T-helper 17 cell (primary cell): ENCODE measurements around the gene PFN1. TPM values are rescaled to one million over a fixed set of nuclear protein-coding genes. Genes with fewer than 3 reads are reported as not detected.
"Not testable (repeated sequence)": the region's sequence is repeated elsewhere in the genome, so short reads cannot be mapped to it uniquely, and the experiment has no call there.

Experiments
- ATAC-seq: fragments of 150-1000 bp; cut with Tn5 transposase; 2 replicates; pipeline ENCODE4 v1.10.0; 2021; ENCODE audit warnings: mild to moderate bottlenecking, moderate library complexity
- DNase-seq, 3 donors: peaks; one replicate each; pipeline versions ENCODE4 v3.0.0 to v3.0.0-alpha.2; 2020 to 2021
- H3K9me3 ChIP-seq: one replicate; pipeline ENCODE4 v1.7.0; 2013; ENCODE audit warnings: low read length, mild to moderate bottlenecking; ENCODE audit not compliant: control insufficient read depth, poor library complexity, severe bottlenecking
- H3K27ac Mint-ChIP-seq: one replicate; pipeline ENCODE4 v1.8.0; 2022; ENCODE audit warnings: mild to moderate bottlenecking, moderate library complexity, mixed read lengths
- H3K27me3 Mint-ChIP-seq: one replicate; pipeline ENCODE4 v1.8.0; 2022; ENCODE audit warnings: mixed read lengths
- H3K36me3 Mint-ChIP-seq: one replicate; pipeline ENCODE4 v1.8.0; 2022; ENCODE audit warnings: low read depth, mixed read lengths
- H3K4me1 Mint-ChIP-seq: one replicate; pipeline ENCODE4 v1.8.0; 2022; ENCODE audit warnings: mild to moderate bottlenecking, mixed read lengths
- H3K4me3 Mint-ChIP-seq: one replicate; pipeline ENCODE4 v1.8.0; 2022; ENCODE audit warnings: mild to moderate bottlenecking, moderate library complexity, mixed read lengths
- total RNA-seq, 4 donors: library from RNA in 2 of 4; stranded (reverse) in 2 of 4; gene quantifications; one replicate each; pipeline ENCODE4 v1.2.3 and lab custom pipeline; 2022 to 2026

PFN1 gene
- total RNA-seq, 2 donors from 2014 or later, result 686 to 710 TPM

DNA sequence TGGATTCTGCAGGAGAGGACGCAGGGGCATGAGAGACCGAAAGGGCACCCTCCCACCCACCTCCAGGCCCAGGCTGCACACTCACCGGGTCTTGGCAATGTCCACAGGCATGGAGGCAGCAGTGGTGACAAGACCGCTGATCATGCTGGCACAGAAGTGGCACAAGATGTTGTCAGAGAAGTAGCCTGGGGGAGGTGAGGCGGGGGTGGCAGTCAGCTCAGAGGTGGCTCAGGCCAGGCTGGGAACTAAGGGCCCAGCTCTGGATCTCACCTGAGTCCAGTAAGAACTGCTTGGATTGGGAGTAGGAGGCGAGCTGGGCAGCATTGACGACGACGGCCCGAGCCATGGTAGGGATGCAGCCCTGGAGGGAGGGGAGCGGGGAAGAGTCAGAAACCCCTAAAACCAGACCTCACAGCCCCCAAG, 10.2 kb downstream of the PFN1 start:
- Mint-ChIP-seq H3K4me3 (peak overlapping the region; percentile 99), H3K4me1 (peaks cover 49% of the 10 kb centered on the region), H3K36me3 (peaks cover 10% of the 10 kb centered on the region), H3K27ac (no peak overlapping the region), H3K27me3 (no peaks in the 10 kb centered on the region)
- no peak for DNase-seq
- no peaks in the 10 kb centered on the region for H3K9me3 ChIP-seq
- no peak for ATAC-seq

DNA sequence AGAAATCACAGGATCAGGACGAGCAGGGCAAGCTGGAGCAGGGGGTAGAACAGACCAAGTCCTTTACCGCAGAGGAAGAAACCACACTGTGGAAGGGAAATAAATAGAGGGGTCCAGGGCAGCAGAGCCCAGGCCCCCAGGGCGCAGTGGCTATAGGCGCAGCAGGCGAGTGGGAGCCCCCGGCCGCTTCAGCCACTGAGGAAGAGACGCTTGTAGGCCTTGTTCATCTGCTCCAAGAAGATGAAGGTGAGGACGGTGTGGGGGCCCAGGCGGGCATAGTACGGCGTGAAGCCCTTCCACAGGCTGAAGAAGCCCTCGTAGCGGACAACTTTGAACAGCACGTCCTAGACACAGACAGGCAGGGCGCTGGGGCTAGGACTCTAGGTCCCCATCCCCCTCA, 10.8 kb downstream of the PFN1 start:
- peaks cover 45% of the 10 kb centered on the region for H3K4me1 Mint-ChIP-seq
- no peaks in the 10 kb centered on the region for H3K27me3 Mint-ChIP-seq
- peak overlapping the region; percentile 28 for H3K4me3 Mint-ChIP-seq
- H3K27ac Mint-ChIP-seq, result no peak overlapping the region
- H3K36me3 Mint-ChIP-seq, result peaks cover 10% of the 10 kb centered on the region
- H3K9me3 ChIP-seq, result no peaks in the 10 kb centered on the region
- no peak for ATAC-seq
- no peak for DNase-seq

DNA sequence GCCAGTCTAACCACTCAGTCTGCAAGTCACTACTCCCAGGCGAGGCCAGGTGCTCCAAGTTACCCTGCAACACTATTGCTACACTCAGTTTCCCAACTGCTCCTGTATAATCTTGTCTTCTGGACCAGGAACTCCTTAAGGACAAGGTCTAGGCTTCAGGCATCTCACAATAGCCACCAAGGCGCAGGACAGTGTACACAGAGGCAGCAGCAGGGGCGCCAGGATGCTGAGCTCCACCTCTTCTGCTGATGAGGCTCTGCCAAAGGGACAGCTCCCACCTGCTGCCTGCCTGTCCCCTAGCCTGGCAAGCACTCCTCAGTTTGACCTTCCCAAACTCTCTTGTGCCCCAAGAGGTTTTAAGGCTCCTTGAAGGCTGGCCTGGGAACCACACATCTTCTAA, 11.9 kb downstream of the PFN1 start:
- Mint-ChIP-seq H3K36me3 (peaks cover 7% of the 10 kb centered on the region), H3K27me3 (no peaks in the 10 kb centered on the region), H3K4me1 (peaks cover 36% of the 10 kb centered on the region), H3K4me3 (no peak overlapping the region), H3K27ac (peak overlapping the region; percentile 43)
- DNase-seq (no peak), ATAC-seq (no peak)
- no peaks in the 10 kb centered on the region for H3K9me3 ChIP-seq

DNA sequence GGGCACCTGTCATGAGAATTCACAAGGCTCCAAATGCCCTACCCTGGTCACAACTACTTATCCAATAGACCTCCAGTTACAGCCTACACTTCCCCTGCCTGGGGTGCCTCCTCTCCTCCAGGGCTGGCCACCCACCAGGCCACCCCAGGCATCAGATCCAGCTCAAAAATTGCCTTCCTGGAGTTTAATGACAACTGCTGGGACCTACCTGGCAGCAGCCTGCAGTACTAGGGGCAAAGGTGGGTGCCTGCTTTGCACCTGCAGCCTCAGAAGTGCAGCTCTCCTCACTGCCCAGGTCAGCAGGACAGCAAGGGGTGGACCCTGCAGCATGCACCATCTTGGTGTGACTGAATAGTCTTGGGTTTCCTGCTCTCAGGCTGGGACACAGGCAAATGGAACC, 12.7 kb downstream of the PFN1 start:
- no peak for DNase-seq
- no peak for ATAC-seq
- Mint-ChIP-seq H3K36me3 (peaks cover 10% of the 10 kb centered on the region), H3K4me3 (no peak overlapping the region), H3K4me1 (peaks cover 37% of the 10 kb centered on the region), H3K27me3 (no peaks in the 10 kb centered on the region), H3K27ac (peak overlapping the region; percentile 43)
- H3K9me3 ChIP-seq, result no peaks in the 10 kb centered on the region

DNA sequence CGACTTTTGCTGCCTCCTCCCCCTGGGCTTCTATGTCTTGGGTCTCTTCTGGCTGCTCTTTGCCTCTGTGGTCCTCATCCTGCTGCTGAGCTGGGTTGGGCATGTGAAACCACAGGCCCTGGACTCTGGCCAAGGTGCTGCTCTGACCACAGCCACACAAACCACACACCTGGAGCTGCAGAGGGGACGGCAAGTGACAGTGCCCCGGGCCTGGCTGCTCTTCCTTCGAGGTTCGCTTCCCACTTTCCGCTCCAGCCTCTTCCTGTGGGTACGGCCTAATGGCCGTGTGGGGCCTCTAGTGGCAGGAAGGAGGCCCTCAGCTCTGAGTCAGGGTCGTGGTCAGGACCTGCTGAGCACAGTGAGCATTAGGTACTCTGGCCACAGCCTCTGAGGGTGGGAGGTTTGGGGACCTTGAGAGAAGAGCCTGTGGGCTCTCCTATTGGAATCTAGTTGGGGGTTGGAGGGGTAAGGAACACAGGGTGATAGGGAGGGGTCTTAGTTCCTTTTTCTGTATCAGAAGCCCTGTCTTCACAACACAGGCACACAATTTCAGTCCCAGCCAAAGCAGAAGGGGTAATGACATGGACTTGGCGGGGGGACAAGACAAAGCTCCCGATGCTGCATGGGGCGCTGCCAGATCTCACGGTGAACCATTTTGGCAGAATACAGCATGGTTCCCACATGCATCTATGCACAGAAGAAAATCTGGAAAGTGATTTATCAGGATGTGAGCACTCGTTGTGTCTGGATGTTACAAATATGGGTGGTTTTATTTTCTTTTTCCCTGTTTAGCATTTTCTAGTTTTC, 14.0 kb downstream of the PFN1 start:
- peaks cover 9% of the 10 kb centered on the region for H3K36me3 Mint-ChIP-seq

DNA sequence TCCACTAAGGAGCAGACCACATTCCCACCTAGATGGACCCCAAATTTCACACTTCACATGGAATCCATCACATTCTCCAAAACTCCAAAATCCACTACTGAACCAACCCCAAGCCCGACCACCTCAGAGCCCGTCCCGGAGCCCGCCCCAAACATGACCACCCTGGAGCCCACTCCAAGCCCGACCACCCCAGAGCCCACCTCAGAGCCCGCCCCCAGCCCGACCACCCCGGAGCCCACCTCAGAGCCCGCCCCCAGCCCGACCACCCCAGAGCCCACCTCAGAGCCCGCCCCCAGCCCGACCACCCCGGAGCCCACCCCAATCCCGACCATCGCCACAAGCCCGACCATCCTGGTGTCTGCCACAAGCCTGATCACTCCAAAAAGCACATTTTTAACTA, 14.7 kb downstream of the PFN1 start:
- Mint-ChIP-seq H3K27me3 (no peaks in the 10 kb centered on the region), H3K4me1 (peaks cover 31% of the 10 kb centered on the region), H3K4me3 (peak overlapping the region; percentile 61), H3K27ac (peak overlapping the region; percentile 60), H3K36me3 (peaks cover 9% of the 10 kb centered on the region)
- ATAC-seq (no peak), DNase-seq (no peak)
- no peaks in the 10 kb centered on the region for H3K9me3 ChIP-seq

More for the DNA sequence above, 14.0 kb downstream of the PFN1 start:
- peak overlapping the region; percentile 60 for H3K27ac Mint-ChIP-seq
- peak overlapping the region; percentile 68 for H3K4me3 Mint-ChIP-seq
- no peaks in the 10 kb centered on the region for H3K9me3 ChIP-seq
- no peak for DNase-seq
- H3K4me1 Mint-ChIP-seq, result peaks cover 35% of the 10 kb centered on the region
- ATAC-seq, result peak; percentile 28
- no peaks in the 10 kb centered on the region for H3K27me3 Mint-ChIP-seq

DNA sequence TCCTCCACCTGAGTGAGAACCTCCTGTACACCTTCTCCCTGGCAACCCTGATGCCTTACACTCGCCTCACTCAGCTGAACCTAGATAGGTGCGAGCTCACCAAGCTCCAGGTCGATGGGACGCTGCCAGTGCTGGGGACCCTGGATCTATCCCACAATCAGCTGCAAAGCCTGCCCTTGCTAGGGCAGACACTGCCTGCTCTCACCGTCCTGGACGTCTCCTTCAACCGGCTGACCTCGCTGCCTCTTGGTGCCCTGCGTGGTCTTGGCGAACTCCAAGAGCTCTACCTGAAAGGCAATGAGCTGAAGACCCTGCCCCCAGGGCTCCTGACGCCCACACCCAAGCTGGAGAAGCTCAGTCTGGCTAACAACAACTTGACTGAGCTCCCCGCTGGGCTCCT, 15.6 kb downstream of the PFN1 start:
- no peak overlapping the region for H3K27ac Mint-ChIP-seq
- H3K4me1 Mint-ChIP-seq, result peaks cover 27% of the 10 kb centered on the region
- peaks cover 9% of the 10 kb centered on the region for H3K36me3 Mint-ChIP-seq
- ATAC-seq, result no peak
- no peaks in the 10 kb centered on the region for H3K27me3 Mint-ChIP-seq
- H3K4me3 Mint-ChIP-seq, result no peak overlapping the region
- DNase-seq, result no peak
- no peaks in the 10 kb centered on the region for H3K9me3 ChIP-seq

DNA sequence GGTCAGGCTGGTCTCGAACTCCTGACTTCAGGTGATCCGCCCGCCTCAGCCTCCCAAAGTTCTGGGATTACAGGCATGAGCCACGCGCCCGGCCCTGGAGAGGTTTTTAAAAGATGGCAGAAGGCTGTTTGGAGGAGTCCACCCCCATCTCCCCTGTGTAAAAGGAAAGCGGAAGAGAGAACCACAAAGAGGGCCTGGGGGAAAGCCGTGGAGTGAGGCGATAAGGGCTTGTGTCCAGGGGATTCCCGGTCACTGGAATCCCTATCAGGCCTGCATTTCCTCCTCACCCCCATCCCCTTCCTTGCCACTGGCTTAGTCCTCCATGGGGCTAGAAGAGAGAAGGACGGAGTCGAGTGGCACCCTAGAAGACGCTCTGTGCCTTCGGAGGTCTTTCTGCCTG, 16.4 kb downstream of the PFN1 start, which contains the start of gene GP1BA:
GP1BA (plus strand) TSS at position 315 of the 400 bp plus-strand sequence. CDS start 328 bp downstream, outside the sequence.
- H3K9me3 ChIP-seq, result no peaks in the 10 kb centered on the region
- Mint-ChIP-seq H3K27me3 (no peaks in the 10 kb centered on the region), H3K27ac (peak within 1 kb of the TSS; percentile 5), H3K36me3 (peaks cover 9% of the 10 kb centered on the region), H3K4me1 (peaks cover 27% of the 10 kb centered on the region), H3K4me3 (no peak within 1 kb of the TSS)
- ATAC-seq (no peak), DNase-seq (no peak)

DNA sequence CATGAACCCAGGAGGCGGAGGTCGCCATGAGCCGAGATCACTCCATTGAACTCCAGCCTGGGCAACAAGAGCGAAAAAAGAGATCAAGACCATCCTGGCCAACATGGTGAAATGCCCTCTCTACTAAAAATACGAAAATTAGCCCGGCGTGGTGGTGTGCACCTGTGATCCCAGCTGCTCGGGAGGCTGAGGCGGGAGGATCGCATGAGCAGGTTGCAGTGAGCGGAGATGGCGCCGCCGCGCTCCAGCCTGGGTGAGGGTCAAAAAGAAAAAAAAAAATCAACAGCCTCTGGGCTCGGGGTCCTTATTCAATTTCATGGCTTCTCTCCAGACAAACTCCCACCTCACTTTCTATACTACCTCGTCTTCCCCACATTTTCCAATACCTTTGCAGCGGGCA, 19.4 kb downstream of the PFN1 start:
- Mint-ChIP-seq H3K4me1 (peaks cover 19% of the 10 kb centered on the region), H3K27me3 (no peaks in the 10 kb centered on the region), H3K36me3 (peaks cover 9% of the 10 kb centered on the region), H3K4me3 (no peak overlapping the region), H3K27ac (no peak overlapping the region)
- DNase-seq (no peak), ATAC-seq (no peak)
- H3K9me3 ChIP-seq, result no peaks in the 10 kb centered on the region

DNA sequence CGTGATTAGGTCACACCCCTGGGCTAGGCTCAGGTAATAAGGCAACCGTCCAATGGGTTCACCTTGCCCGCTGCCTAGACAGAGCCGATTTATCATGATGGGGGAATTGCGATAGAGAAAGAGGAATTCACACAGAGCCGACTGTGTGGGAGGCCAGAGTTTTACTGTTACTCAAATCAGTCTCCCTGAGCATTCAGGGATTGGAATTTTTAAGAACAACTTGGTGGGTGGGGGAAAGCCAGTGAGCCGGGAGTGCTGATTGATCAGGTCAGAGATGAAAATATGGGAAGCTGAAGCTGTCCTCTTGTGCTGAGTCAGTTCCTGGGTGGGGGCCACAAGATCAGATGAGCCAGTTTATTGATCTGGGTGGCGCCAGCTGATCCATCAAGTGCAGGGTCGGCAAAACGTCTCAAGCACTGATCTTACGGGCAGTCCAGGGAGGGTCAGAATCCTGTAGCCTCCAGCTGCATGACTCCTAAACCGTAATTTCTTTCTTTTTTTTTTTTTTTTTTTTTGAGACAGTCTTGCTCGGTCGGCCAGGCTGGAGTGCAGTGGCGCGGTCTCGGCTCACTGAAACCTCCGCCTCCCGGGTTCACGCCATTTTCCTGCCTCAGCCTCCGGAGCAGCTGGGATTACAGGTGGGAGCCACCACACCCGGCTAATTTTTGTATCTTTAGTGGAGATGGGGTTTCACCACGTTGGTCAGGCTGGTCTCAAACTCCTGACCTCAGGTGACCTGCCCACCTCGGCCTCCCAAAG, 21.6 kb downstream of the PFN1 start:
- Mint-ChIP-seq H3K27ac (peak overlapping the region; percentile 34), H3K4me1 (peaks cover 15% of the 10 kb centered on the region)
- not testable (repeated sequence) for ATAC-seq, H3K27me3 Mint-ChIP-seq, H3K36me3 Mint-ChIP-seq, H3K4me3 Mint-ChIP-seq, DNase-seq, H3K9me3 ChIP-seq

DNA sequence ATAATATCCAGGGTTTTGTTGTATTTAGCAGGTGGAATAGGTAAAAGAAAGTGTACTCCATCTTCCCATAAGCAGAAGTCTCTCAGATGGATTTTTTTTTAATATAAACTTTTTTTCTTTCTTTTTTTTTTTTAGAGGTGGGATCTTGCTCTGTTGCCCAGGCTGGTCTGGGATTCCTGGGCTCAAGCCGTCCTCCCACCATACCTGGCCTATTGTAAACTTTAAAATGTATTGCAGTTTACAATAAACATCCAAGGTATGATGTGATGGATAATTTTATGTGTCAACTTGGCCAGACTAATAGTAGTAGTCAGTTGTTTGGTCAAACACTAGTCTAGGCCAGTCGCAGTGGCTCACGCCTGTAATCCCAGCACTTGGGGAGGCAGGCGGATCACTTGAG, 27.0 kb downstream of the PFN1 start:
- no peaks in the 10 kb centered on the region for H3K27me3 Mint-ChIP-seq
- no peak for ATAC-seq

DNA sequence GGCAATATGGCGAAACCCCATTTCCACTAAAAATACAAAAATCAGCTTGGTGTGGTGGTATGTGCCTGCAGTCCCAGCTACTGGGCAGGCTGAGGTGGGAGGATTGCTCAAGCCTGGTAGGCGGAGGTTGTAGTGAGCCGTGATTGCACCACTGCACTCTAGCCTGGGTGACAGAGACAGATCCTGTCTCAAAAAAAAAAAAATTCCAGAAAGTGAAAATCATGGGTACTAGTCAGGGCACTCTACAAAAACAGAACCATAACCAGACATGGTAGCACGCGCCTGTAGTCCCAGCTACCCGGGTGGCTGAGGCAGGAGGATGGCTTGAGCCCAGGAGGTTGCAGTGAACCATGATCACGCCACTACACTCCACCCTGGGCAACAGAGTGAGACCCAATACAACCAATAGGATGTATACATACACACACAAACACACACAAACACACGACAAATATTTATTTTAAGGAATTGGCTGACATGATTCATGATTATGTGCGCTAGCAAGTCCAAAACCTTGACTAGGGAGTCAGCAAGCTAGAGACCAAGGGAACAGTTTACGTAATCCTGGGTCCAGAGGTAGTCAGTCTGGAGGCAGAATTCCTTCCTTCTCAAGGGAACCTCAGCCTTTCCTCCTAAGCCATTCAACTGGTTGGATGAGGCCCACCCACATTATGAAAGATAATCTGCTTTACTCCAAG, 27.8 kb downstream of the PFN1 start:
- Mint-ChIP-seq H3K27ac (no peak overlapping the region), H3K4me3 (no peak overlapping the region), H3K36me3 (no peaks in the 10 kb centered on the region), H3K27me3 (no peaks in the 10 kb centered on the region), H3K4me1 (peaks cover 4% of the 10 kb centered on the region)
- DNase-seq (no peak), ATAC-seq (no peak)
- H3K9me3 ChIP-seq, result no peaks in the 10 kb centered on the region

More for the DNA sequence above, 27.0 kb downstream of the PFN1 start:
- Mint-ChIP-seq H3K36me3 (no peaks in the 10 kb centered on the region), H3K4me1 (peaks cover 4% of the 10 kb centered on the region), H3K4me3 (no peak overlapping the region), H3K27ac (no peak overlapping the region)
- no peak for DNase-seq
- no peaks in the 10 kb centered on the region for H3K9me3 ChIP-seq

DNA sequence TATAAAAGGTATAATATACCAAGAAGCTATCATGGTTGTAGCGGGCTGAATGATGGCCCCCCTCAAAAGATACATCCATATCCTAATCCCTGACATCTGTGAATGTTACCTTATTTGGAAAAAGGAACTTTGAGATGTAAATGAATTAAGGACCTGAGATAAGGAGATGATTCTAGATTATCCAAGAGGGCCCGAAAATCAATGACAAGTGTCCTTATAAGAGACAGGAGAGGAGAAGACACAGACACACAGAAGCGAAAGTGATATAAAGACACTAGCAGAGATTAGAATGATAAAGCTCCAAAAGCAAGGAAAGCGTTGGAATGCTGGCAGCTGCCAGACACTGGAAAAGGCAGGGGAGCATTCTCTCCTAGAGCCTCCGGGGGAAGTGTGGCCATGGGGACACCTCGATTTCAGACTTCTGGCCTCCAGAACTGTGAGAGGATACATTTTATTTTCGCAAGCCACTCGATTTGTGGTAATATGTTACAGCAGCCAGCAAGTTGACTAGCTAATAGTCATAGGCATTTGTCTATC, 28.8 kb downstream of the PFN1 start:
- H3K4me1 Mint-ChIP-seq, result peaks cover 4% of the 10 kb centered on the region
- DNase-seq, result no peak
- no peaks in the 10 kb centered on the region for H3K9me3 ChIP-seq
- no peak for ATAC-seq
- H3K27ac Mint-ChIP-seq, result no peak overlapping the region
- H3K27me3 Mint-ChIP-seq, result no peaks in the 10 kb centered on the region
- H3K36me3 Mint-ChIP-seq, result no peaks in the 10 kb centered on the region
- no peak overlapping the region for H3K4me3 Mint-ChIP-seq
